KOPT-K1 (cell line): Measurements from ENCODE around the gene CAMK4.

Experiments
- H3K27ac ChIP-seq: fragments of 200-600 bp; sonication (generic); 2 replicates; pipeline ENCODE4 v1.5.1; 2016; ENCODE audit warnings: antibody characterized with exemption, mild to moderate bottlenecking, low read depth, low read length; ENCODE audit not compliant: poor library complexity, severe bottlenecking
- H3K36me3 ChIP-seq: fragments of 200-600 bp; sonication (generic); 2 replicates; pipeline ENCODE4 v1.5.1; 2017; ENCODE audit warnings: antibody characterized with exemption, mild to moderate bottlenecking, low read length, moderate library complexity; ENCODE audit not compliant: insufficient read depth
- H3K9me3 ChIP-seq: fragments of 200-600 bp; sonication (generic); 2 replicates; pipeline ENCODE4 v1.5.1; 2017; ENCODE audit warnings: antibody characterized with exemption, low read length, mild to moderate bottlenecking; ENCODE audit not compliant: insufficient read depth, poor library complexity, severe bottlenecking

CAMK4 gene

GRCh38 chr5:111259636-111260035 lies 35.5 kb downstream of the CAMK4 start:
- peaks cover 12% of the 10 kb centered on the region for H3K36me3 ChIP-seq
- peaks cover 33% of the 10 kb centered on the region for H3K9me3 ChIP-seq
- no peak overlapping the region for H3K27ac ChIP-seq

GRCh38 chr5:111261610-111262009 lies 37.4 kb downstream of the CAMK4 start:
- Histone ChIP-seq H3K36me3 (peaks cover 15% of the 10 kb centered on the region), H3K9me3 (peaks cover 37% of the 10 kb centered on the region), H3K27ac (no peak overlapping the region)

DNA sequence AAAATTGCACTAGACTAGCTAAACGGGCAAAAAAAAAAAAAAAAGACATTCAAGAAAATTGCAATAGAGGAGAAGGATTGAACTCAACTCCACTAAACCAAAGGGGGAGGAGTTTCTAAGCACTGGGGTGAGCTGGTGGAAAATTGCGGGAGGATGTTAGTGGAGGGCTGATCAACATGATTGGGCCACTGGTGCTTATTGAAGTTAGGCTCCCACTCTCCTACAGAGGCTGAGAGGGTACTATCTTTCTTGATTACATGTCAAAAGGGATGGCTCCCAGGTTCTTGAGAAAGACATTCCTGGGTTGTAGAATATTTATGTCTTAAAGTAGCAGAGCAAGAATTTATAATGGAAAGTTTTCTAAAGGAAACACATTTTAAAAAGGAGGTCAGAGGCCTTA lies 38.0 kb downstream of the CAMK4 start:
- H3K36me3 ChIP-seq, result peaks cover 11% of the 10 kb centered on the region
- H3K27ac ChIP-seq, result no peak overlapping the region
- H3K9me3 ChIP-seq, result peaks cover 36% of the 10 kb centered on the region

DNA sequence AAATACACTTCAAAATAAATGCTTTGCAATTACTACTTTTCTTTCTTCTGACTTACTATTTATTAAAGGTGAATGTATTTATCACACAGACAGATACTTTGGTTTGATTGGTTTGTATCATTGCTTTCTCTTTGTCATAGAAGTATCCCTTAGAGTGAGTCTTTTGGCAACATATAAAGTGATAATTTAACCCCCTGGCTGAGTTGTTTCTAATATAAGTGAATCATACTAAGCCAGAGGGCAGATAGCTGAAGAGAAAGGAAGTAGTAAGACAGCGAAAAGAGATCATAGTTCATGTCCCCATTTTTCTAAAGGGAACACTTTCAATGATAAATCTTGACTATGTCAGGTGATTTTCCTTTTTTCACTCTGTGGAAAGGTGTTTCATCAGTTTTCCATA lies 38.6 kb downstream of the CAMK4 start:
- Histone ChIP-seq H3K27ac (no peak overlapping the region), H3K9me3 (peaks cover 29% of the 10 kb centered on the region), H3K36me3 (peaks cover 8% of the 10 kb centered on the region)

DNA sequence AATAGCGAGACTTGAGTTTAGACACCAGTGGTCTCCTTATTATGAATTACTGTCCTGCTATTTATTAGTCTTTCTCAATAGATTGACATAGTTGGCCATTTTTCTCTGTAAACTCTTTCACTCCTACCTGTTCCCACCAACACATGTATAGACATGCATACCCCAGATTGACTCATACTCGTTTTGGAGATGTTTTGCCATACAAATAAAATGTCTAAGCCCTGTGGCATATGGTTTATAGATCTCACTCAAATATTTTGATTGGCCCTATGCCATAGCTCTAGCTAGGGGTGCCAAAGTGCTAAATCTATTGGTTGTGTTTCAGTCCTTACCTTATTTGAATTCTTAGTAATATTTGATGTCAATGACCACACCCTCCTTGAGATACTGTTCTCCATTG lies 42.3 kb downstream of the CAMK4 start:
- no peak overlapping the region for H3K27ac ChIP-seq
- H3K9me3 ChIP-seq, result peaks cover 42% of the 10 kb centered on the region
- H3K36me3 ChIP-seq, result peaks cover 24% of the 10 kb centered on the region

- peaks cover 24% of the 10 kb centered on the region for H3K36me3 ChIP-seq
- no peak overlapping the region for H3K27ac ChIP-seq
- H3K9me3 ChIP-seq, result peaks cover 42% of the 10 kb centered on the region
Measured at GRCh38 chr5:111268300-111268699, 44.1 kb downstream of the CAMK4 start.

DNA sequence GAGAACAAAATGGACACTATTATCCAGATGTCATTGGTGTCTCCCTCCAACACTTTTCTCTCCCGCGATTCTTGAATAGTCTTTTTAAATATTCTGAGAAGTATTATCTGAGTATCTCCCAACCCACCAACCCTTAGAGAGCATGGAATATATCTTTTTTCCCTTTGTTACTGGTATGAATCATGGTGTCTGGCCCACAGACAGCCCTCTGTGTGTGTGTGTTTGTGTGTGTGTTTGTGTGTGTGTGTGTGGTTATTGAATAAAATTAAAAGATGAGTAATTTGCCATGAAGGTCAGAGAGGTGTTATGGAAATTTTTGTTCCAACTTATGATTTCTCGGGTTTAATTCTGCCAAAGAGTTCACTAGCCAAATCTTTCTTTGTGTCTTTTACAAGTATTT lies 47.7 kb downstream of the CAMK4 start:
- peaks cover 24% of the 10 kb centered on the region for H3K9me3 ChIP-seq
- H3K27ac ChIP-seq, result no peak overlapping the region
- H3K36me3 ChIP-seq, result peaks cover 15% of the 10 kb centered on the region; the same call in 1 of the 2 replicates

GRCh38 chr5:111277061-111277460 lies 52.9 kb downstream of the CAMK4 start:
- Histone ChIP-seq H3K36me3 (no peaks in the 10 kb centered on the region), H3K9me3 (no peaks in the 10 kb centered on the region), H3K27ac (no peak overlapping the region)

GRCh38 chr5:111278858-111279504 lies 54.8 kb downstream of the CAMK4 start:
- no peaks in the 10 kb centered on the region for H3K9me3 ChIP-seq
- no peaks in the 10 kb centered on the region for H3K36me3 ChIP-seq
- no peak overlapping the region for H3K27ac ChIP-seq

GRCh38 chr5:111280282-111280951 lies 56.2 kb downstream of the CAMK4 start:
- Histone ChIP-seq H3K36me3 (no peaks in the 10 kb centered on the region), H3K27ac (no peak overlapping the region), H3K9me3 (no peaks in the 10 kb centered on the region)

- Histone ChIP-seq H3K9me3 (no peaks in the 10 kb centered on the region), H3K36me3 (no peaks in the 10 kb centered on the region), H3K27ac (no peak overlapping the region)
Measured at GRCh38 chr5:111282798-111283197, 58.6 kb downstream of the CAMK4 start.

DNA sequence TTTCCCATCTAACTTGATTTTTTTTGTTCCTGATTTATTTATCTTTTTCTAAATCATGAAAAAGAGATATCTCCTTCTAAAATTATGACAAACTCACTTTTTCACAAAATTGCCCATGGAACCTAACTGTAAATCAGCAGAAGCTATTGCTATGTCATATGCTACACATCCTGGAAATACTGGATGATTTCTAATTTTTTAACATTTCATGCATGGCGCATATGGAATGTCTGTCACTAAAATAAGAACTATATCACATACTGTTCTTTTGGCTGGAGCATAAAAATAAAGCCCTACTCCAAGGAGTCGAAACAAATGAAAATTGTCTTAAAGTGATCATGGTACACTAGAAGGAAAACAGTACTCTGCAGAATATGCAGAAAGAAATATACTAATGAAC lies 60.6 kb downstream of the CAMK4 start:
- H3K36me3 ChIP-seq, result peaks cover under 1% of the 10 kb centered on the region; the same call in 1 of the 2 replicates
- no peak overlapping the region for H3K27ac ChIP-seq
- H3K9me3 ChIP-seq, result no peaks in the 10 kb centered on the region

DNA sequence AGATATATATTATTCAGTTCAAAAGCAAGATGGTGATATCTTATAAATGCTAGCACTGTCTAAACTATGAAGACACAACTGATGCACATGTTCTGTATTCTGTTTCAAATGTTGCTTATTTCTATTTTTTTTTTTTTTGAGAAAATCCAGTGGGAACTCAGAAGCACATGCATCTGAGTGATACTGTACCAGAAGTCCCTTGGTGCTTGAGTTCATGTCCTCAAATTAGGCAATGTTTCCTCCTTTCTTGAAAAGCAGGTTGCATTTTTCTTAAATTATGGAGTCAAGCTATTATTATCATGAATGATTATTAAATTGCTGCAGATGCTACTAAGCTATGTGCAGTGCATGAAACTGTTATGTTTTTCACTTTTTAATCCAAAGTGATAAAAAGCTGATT lies 70.4 kb downstream of the CAMK4 start:
- peaks cover 18% of the 10 kb centered on the region; the same call in 1 of the 2 replicates for H3K36me3 ChIP-seq
- H3K9me3 ChIP-seq, result peaks cover 21% of the 10 kb centered on the region
- no peak overlapping the region for H3K27ac ChIP-seq

- Histone ChIP-seq H3K27ac (no peak overlapping the region), H3K9me3 (peaks cover 27% of the 10 kb centered on the region), H3K36me3 (peaks cover 12% of the 10 kb centered on the region; the same call in 1 of the 2 replicates)
Measured at GRCh38 chr5:111295649-111296048, 71.5 kb downstream of the CAMK4 start.

- Histone ChIP-seq H3K36me3 (peaks cover 12% of the 10 kb centered on the region; the same call in 1 of the 2 replicates), H3K27ac (no peak overlapping the region), H3K9me3 (peaks cover 33% of the 10 kb centered on the region)
Measured at GRCh38 chr5:111296570-111296969, 72.4 kb downstream of the CAMK4 start.

- H3K36me3 ChIP-seq, result peaks cover 12% of the 10 kb centered on the region; the same call in 1 of the 2 replicates
- peaks cover 40% of the 10 kb centered on the region for H3K9me3 ChIP-seq
- H3K27ac ChIP-seq, result no peak overlapping the region
Measured at GRCh38 chr5:111299067-111299481, 74.9 kb downstream of the CAMK4 start.
